ENCODE measurements around the gene MBD5.

DNA sequence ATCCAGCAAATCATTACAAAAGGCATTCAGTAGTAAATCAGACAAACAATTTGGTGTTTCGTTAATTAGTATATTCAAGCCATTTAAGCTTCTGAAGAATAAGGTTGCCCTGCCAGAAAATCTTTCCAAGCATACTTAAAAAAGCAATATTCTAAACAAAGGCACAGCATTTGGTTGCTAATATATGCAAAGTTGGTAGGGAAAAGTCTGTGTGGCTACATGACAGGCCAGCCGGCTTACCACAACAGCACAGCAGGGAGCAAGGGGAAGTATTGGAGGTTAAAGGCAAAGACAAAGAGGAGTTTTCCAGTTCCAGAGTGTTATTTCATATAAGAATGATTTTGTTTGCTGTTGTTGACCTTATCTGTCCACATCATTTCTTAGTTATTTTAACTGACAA lies 282.3 kb downstream of the MBD5 start:
- no peak for TF ChIP-seq POLR2A (IDR thresholded peaks at IDR 0.05)
- TF ChIP-seq, protein P1, sequence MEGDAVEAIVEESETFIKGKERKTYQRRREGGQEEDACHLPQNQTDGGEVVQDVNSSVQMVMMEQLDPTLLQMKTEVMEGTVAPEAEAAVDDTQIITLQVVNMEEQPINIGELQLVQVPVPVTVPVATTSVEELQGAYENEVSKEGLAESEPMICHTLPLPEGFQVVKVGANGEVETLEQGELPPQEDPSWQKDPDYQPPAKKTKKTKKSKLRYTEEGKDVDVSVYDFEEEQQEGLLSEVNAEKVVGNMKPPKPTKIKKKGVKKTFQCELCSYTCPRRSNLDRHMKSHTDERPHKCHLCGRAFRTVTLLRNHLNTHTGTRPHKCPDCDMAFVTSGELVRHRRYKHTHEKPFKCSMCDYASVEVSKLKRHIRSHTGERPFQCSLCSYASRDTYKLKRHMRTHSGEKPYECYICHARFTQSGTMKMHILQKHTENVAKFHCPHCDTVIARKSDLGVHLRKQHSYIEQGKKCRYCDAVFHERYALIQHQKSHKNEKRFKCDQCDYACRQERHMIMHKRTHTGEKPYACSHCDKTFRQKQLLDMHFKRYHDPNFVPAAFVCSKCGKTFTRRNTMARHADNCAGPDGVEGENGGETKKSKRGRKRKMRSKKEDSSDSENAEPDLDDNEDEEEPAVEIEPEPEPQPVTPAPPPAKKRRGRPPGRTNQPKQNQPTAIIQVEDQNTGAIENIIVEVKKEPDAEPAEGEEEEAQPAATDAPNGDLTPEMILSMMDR (IDR thresholded peaks at IDR 0.05), result no peak
